Hematopoietic multipotent progenitor cell treated with erythropoietin and hydrocortisone succinate and interleukin-3 and kit ligand, for 4 days (in vitro differentiated cells): ENCODE measurements around the gene PAGR1.
"Not testable (repeated sequence)": the region's sequence is repeated elsewhere in the genome, so short reads cannot be mapped to it uniquely, and the experiment has no call there.

Experiments
- DNase-seq: peaks from one replicate; pipeline ENCODE4 v3.0.0-alpha.2; 2015

PAGR1 gene

GRCh38 chr16:29841631-29842030 is 25.7 kb downstream of the PAGR1 start:
- DNase-seq = no peak

GRCh38 chr16:29842732-29843346 is 26.9 kb downstream of the PAGR1 start:
- DNase-seq = peak; percentile 36

- DNase-seq = no peak
Measured at GRCh38 chr16:29843931-29844330, 28.0 kb downstream of the PAGR1 start.

GRCh38 chr16:29844575-29845331 is 28.8 kb downstream of the PAGR1 start:
- no peak for DNase-seq

- DNase-seq = no peak
Measured at GRCh38 chr16:29845656-29846055, 29.7 kb downstream of the PAGR1 start.

- peak; percentile 84 for DNase-seq
Measured at GRCh38 chr16:29848420-29849297, 32.7 kb downstream of the PAGR1 start.

- DNase-seq = no peak
Measured at GRCh38 chr16:29849505-29849904, 33.6 kb downstream of the PAGR1 start.

- no peak for DNase-seq
Measured at GRCh38 chr16:29850998-29851397, 35.0 kb downstream of the PAGR1 start.

- no peak for DNase-seq
Measured at GRCh38 chr16:29852654-29853053, 36.7 kb downstream of the PAGR1 start.

- DNase-seq = no peak
Measured at GRCh38 chr16:29854520-29855100, 38.7 kb downstream of the PAGR1 start.

- peak; percentile 17 for DNase-seq
Measured at GRCh38 chr16:29857133-29857760, 41.3 kb downstream of the PAGR1 start.

GRCh38 chr16:29858149-29858849 is 42.3 kb downstream of the PAGR1 start:
- no peak for DNase-seq

GRCh38 chr16:29858974-29859373 is 43.0 kb downstream of the PAGR1 start:
- DNase-seq = no peak

GRCh38 chr16:29860218-29860617 is 44.3 kb downstream of the PAGR1 start:
- DNase-seq = no peak

GRCh38 chr16:29862383-29862883 is 46.5 kb downstream of the PAGR1 start:
- DNase-seq = peak; percentile 44

- DNase-seq = peak; percentile 99
Measured at GRCh38 chr16:29862884-29863668, 47.1 kb downstream of the PAGR1 start, which contains the start of gene CDIPT. Gene CDIPT, minus strand, starts transcription at chr16:29863226. Its CDS starts 369 bp downstream, at chr16:29862857.

- no peak for DNase-seq
Measured at GRCh38 chr16:29863669-29863984, 47.7 kb downstream of the PAGR1 start.

GRCh38 chr16:29864205-29864604 is 48.3 kb downstream of the PAGR1 start:
- DNase-seq = no peak

GRCh38 chr16:29868396-29869009 is 52.6 kb downstream of the PAGR1 start:
- DNase-seq = peak; percentile 33

GRCh38 chr16:29869067-29869466 is 53.1 kb downstream of the PAGR1 start:
- not testable (repeated sequence) for DNase-seq
